Non-pigmented ciliary epithelial cell (primary cell): ENCODE measurements around the gene CD1D.
"Not testable (repeated sequence)": the region's sequence is repeated elsewhere in the genome, so short reads cannot be mapped to it uniquely, and the experiment has no call there.

Experiments used
- DNase-seq: peaks from one replicate; pipeline ENCODE4 v3.0.0-alpha.2; 2010; ENCODE audit warnings: low read depth

Gene CD1D

DNA sequence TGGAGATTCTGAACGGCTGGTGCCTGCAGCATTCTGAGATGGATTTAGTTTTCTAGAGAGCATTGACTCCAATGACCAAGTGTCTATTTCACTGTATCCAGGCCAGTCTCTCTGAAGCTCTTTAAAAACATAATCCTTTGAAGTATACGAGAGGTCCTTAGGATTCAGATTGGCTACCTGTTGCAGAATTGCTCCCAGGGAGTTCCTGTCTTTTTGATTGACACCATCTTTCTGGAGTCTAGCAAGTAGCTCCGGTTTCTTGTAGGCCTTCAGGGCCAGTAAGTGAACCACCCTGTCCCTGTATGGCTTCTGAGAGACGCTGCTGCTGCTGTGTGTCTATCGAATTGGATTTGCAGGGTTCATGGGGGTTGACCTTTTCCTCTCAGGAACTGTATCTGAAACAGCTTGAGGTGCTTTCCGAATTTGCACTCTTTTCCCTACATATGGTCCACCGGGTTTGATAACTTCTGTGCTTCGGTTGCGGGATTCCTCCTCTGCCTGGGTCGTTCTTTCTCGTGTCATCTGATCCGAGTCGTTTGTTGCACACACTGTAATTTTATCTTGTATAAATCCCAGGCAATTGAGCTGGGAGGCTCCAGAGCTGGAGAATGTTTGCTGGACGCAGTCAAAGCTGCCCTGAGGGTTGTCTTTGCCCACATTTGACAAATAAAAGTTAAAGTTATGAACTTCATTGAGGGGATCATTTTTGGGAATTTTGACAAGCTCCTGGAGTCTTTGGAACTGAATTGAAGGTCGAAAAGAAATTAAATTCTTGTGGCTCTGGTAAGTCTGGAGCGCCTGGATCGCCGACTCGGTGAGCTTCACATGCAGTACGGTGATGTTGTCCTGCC, 3.6 kb upstream of the CD1D start:
- not testable (repeated sequence) for DNase-seq

DNA sequence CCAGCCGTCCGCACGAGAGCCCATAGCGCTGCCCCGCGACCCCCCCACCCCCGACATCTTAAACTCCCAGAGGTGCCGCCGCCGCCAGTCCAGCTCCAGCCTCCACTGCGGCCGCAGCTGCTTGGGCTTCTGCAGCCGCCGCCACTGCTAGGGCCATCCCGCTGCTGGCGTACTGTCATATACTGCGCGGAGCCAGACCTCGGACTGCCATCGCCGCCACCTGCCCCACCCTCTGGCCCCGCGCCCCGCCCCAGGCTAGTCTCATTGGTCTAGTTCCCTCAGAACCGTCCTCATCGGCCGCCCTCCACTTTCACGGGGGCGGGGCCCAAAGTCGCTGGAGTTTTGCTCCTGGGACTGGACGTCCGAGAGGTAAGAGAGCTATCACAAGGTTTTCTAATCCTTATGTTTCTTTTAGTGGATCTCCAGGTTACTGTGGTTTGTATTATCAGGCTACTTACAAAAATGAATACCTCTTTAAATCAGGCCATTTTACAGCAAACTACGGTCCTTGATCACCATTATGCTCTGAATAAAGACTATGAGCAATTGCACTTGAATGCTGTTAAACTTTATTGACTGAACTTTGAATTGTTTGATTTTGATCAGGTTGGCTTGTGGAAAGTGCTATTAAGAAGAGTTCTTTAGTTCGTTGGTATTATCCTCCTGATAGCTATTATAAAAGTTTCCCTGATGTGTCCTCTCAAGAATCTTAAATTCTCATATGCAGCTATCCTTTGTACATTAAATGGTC, 2.8 kb upstream of the CD1D start:
- no peak for DNase-seq

DNA sequence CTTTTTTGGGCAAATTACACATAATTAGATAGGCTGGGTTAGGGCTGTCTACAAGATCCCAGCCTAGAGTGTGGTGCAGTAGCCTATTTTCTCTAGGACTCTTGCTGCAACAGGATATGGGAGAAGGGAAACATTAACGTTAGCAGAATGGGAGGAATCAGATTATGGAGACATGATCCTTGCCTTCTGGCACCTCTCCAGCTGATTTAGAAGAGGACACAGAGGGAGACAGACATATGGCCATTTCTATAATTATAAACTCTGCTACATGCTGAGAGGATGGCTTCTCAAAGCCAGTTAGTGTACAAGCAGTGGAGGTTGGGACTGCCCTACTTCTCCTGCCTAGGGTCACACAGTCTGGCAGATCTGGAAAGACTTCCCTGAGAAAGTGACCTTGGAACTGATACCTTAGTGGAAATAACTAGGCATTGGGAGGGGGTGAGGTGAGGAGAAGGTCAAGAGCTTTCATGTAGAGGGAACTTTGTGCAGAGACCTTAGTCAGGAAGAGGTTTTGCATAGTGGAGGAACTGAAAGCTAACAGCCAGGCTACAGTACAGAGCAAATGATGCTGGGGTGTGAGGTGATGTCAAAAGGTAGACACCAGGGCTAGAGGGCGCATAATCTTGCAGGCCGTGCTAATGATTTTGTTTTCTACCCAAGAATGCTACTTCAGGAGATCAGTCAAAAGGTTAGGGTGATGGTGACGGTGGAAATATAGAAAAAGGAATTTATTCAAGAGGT, 1.2 kb upstream of the CD1D start:
- no peak for DNase-seq

DNA sequence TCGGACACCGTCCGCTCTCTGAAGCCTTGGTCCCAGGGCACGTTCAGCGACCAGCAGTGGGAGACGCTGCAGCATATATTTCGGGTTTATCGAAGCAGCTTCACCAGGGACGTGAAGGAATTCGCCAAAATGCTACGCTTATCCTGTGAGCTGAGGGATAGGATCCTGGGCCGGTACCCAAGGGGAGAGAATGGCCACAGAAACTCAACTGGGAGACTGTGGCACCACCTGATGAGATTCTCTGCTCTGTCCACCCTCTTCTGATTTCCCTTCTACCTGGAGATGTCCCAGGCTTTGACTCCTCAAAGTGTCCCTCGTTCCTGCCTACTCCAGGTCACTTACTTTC, 855 bp downstream of the CD1D start:
- DNase-seq, result no peak

DNA sequence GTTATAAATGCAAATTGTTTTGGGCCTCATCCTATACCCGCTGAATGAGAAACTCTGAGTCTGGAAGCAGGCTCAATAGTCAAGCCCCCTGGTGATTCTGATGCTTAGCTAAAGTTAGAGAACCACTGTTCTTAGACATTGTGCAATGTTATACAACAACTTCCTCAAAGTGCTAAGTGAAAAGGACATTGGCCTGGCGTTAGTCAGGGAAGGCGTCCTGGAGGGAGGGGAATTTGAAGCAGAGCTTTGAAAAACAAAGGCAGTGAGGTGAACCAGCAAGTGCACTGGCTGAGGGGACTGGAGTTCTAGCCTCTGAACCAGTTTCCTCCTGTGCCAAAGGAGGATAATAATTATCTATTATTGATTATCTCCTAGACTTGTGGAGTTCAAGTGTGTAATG, 5.1 kb downstream of the CD1D start:
- no peak for DNase-seq

DNA sequence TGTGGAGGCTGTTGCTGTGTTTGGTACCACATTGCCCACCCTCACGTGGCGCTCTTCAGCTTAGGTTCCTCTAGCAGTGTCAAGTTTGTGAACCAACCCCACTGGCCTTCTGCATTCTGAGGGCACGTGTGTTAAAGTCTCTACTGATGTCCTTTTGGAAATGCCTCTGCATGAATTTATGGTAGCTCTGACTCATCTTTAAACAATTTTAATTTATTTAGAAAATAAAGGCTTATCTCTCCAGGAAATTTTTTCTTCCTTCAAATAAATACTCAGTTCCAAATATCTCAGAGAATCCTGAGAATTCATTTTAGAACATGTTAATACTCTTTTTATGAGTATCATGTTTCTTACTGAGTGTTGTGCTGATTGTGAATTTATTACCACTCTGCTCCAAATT, 5.5 kb downstream of the CD1D start:
- no peak for DNase-seq

DNA sequence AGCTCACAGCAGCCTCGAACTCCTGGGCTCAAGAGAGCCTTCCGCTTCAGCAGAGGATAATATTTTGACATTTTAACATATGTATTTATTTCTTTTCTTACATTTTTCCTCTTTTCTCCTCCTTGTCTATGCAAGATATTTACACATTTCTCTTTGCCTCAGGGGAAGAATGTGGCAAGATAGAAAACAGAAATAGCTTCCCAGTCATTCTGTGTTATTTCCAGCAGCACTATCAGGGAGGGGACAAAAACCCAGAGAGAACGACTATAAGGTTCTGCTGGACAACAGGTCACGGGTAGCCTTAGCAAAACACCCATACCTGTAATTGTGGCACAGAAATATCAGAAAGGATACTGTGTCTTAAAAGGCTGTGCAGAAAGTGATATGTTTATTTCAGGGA, 7.9 kb downstream of the CD1D start:
- DNase-seq, result no peak

DNA sequence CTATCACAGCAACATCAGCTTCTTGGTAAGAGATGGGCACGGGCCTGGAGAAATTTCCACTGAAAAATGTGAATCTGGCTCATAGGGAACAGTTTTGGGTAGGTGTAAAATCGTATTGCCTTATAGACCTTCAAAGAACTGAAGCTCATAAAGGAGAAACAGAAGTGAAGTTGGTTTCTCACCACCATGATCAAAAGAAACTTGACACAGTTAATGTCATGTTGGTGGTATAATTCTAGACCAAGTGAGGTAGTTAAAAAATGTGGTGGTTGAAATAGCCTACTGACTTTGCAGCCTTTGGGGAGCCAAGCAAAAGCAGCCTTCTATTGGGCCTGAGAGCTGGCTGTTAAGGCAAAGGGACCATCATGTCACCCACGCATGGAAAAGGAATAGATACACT, 8.9 kb downstream of the CD1D start:
- DNase-seq, result no peak

DNA sequence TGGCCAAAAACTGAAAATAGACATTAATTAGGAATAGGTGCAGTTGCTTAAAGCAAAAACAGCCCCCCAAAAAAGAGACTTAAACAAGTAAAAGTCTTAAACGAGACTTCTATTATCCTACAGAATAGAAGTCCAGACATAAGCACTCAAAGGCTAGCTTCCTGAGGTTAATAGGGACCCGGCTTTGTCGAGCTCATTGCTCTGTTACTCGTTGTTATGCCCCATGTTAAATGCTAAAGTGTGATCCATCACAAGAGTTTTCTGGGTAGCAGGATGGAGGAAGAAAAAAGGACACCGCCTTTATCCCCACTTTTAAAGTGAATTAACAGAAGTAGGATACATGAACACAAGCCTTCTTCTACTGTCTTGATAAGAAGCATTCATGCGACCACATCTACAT, 10.6 kb downstream of the CD1D start:
- no peak for DNase-seq

DNA sequence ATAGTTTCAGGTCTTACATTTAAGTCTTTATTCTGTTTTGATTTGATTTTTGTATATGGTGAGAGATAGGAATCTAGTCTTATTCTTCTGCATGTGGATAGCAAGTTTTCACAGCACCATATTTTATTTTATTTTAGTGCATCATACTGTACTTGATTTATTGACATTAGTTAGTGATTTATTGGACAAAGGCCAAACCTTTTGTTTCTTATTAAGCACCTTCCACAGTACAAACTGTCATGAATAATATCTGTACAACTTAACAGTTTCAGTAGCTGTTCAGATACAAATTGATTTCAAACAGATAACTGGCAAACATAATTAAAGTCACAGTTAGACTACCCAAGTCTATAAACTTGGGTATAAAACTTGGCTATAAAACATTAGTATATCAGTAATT, 15.8 kb downstream of the CD1D start:
- DNase-seq, result no peak

DNA sequence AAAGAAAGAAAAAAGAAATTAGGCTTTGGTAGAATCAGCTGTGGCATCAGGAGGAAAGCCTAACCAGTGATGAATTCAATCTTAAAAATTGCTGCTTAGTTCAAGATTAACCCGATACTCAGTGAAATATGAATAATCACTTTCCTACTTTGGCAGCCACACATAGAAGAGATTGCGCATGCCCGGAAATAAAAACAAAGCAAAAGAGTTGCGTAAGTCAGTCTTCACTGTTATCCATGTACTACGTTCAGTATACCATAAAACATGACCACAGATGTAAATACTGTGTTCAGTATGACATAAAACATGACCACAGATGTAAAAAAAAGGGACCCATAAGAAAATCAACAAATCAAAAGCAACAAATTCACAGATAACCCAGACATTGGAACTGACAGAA, 19.2 kb downstream of the CD1D start:
- no peak for DNase-seq

DNA sequence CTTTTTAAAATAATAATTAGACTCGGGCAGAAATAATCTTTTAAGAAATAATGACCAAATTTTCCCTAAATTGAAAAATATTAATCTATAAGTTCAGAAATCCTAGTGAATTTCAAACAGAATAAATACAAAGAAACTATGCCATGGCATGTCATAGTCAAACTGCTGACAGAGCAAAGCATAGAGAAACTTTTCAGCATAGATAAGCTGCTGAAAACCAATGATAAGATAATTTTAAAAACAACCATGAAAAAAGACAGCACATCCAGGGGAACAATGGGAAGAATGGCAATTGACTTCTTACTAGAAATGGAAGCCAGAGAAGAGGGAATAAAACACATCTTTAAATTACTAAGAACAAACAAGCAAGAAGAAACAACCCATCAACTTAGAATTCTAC, 19.8 kb downstream of the CD1D start:
- DNase-seq, result no peak

DNA sequence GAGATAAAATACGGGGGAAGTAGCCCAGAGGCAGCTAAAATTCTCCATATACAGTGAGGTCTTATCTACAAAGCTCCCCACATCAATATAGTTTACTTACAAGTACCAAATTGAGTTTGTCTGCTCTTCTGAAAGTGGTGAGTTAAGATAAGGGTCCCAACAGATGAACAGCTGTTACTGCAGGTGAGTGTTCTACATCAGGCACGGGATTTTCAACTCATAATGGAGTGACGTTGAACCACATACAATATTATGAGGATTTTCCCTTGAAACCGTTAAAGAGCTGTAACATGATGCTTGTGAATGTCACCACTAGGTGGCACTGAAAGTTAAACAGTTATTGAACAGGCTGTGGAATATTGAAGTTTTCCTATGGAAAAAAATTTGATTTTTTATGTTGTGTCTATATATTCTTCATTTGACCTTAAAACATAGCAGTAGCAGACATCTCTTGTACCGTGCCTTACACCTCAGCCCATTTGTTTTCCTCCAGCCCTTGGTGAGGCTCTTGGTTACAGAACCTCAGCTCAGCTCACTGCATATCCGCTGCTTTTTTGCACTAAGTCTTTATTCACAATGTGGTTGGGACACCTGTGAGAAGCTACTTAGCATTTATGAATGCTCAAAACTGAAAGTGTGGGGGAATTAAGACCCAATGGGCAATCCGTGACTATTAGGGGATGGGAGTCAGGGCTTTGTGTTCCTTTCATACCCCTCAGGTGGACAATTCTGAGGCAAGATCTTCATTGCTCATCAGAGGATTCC, 23.2 kb downstream of the CD1D start:
- peak; percentile 38 for DNase-seq

DNA sequence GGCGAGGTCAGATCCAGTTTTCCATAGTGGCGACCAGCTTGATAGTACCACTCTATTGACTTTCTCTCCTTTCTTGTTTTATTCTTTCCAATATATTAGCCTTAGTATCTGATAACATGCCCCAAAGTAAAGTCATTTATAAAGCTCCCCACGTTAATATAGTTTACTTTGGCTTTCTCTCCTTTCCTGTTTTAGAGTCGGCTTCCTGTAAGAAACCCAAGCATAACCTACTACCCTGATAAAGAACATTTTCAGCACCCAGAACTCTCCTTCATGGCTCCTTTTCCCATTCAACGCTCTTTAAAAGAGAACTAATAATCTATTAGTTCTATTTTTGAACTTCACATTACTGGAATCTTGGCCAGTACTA, 23.7 kb downstream of the CD1D start:
- no peak for DNase-seq

DNA sequence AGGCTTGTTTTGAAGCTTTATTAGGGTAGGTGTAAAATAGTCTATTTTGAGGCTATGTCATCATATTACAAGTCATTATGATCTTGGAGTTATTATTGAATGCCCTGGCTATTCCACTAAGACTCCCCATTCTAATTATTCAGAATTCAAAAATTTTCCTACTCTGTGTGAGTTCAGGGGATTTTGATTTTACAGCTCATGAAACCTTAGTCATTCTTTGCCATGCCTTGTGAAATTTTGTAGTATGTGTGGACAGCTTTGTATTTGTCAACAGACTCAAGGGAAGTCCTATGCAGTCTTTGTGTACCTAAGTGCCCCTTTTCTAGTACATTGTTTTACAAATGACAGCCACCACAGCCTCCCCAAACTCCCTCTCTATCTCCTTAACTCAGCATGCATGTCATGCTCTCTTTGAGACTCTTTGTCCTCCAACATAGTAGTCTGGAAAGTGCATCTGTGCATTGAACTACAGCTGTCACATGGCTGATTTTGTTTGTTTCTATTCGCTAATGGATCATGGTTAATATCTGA, 28.0 kb downstream of the CD1D start:
- no peak for DNase-seq

DNA sequence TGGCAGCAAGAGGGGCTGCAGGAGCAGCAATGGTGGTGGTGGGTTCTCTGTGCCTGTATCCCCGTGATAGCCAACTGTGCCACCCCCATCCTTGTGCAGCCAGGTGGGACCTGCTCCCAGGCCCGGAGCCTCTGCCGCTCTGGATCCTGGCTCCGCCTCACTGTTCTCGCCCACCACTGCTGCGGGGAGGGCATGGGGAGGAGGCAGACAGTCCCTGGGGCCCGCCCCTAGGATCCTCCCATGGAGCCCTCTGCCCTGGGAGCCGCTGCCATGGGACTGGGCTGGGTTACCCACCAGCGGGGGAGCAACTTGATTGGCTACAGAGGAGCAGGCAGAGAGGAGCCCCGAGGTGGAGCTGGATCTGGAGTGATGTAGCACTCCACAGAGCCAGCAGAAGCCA, 31.6 kb downstream of the CD1D start:
- no peak for DNase-seq

DNA sequence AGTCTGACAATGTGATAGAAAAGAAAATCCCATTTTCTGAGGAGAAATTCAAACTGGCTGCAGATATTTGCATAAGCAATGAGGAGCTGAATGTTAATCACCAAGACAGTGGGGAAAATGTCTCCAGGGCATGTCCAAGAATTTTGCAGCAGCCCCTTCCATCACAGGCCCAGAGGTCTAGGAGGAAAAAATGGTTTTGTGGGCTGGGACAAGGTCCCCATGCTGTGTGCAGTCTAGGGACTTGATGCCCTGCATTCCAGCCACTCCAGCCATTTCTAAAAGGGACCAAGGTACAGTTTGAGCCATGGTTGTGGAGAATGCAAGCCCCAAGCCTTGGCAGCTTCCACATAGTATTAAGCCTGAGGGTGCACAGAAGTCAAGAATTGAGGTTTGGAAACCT, 42.8 kb downstream of the CD1D start:
- DNase-seq, result not testable (repeated sequence)

DNA sequence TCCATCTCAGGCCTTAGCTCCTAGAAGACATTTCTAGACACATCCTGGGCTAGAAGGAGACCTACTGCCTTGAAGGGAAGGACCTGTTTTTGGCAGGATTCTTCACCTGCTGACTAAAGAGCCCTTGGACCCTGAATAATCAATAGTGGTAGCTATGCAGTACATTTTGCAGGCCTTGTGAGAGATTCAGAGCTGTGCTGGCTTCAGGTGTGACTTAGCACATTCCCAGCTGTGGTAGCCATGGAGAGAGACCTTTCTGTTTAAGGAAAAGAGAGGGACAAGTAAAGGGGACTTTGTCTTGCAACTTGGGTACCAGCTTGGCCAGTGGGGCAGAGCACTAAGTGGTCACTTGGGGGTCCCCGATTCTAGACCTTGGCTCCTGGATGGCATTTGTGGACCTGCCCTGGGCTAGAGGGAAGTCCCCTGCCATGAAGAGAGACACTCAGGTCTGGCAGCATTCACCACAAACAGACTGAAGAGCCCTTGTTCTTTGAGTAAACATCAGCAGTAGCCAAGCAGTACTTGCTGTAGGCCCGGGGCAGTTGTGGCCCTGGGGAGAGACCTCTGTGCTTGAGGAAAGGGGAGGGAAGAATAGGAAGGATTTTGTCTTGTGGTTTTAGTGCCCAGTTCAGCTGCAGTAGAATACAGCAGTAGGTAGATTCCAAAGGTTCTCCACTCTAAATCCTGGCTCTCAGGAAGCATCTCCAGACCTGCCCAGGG, 47.4 kb downstream of the CD1D start:
- DNase-seq, result no peak
